ENCODE results near the gene HPX.

GRCh38 chr11:6481924-6482275 lies 41.1 kb upstream of the HPX start:
- TF ChIP-seq E2F6 (IDR thresholded peaks at IDR 0.05; ENCODE audit: borderline replicate concordance, low read depth), result no peak
- TF ChIP-seq, protein P1, sequence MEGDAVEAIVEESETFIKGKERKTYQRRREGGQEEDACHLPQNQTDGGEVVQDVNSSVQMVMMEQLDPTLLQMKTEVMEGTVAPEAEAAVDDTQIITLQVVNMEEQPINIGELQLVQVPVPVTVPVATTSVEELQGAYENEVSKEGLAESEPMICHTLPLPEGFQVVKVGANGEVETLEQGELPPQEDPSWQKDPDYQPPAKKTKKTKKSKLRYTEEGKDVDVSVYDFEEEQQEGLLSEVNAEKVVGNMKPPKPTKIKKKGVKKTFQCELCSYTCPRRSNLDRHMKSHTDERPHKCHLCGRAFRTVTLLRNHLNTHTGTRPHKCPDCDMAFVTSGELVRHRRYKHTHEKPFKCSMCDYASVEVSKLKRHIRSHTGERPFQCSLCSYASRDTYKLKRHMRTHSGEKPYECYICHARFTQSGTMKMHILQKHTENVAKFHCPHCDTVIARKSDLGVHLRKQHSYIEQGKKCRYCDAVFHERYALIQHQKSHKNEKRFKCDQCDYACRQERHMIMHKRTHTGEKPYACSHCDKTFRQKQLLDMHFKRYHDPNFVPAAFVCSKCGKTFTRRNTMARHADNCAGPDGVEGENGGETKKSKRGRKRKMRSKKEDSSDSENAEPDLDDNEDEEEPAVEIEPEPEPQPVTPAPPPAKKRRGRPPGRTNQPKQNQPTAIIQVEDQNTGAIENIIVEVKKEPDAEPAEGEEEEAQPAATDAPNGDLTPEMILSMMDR (IDR thresholded peaks at IDR 0.05), result no peak
- no peak for TF ChIP-seq HMGXB4 (CRISPR knock-in tag; IDR thresholded peaks at IDR 0.05; ENCODE audit: borderline replicate concordance)
- TF ChIP-seq EP300 (IDR thresholded peaks at IDR 0.05), result no peak
- TF ChIP-seq SMC3 (IDR thresholded peaks at IDR 0.05), result no peak
- TF ChIP-seq POLR2A (IDR thresholded peaks at IDR 0.05; ENCODE audit: low read length), result no peak
